Vein endothelial cell (primary cell): ENCODE measurements around the gene ERBB2. TPM values are rescaled to one million over a fixed set of nuclear protein-coding genes. Genes with fewer than 3 reads are reported as not detected.

Experiments used
- small RNA-seq: library from RNA; depleted of rRNA; stranded (forward); fragments of <200 nt; gene quantifications from one replicate; pipeline ENCODE3, GENCODE V24; 2012
- total RNA-seq: library from RNA; depleted of rRNA; stranded (reverse); fragments of >200 nt; gene quantifications from 2 replicates; pipeline ENCODE4 v1.2.3, GENCODE V29; 2012

ERBB2 gene
- total RNA-seq: 2.8 and 5.6 TPM in 2 replicates

DNA sequence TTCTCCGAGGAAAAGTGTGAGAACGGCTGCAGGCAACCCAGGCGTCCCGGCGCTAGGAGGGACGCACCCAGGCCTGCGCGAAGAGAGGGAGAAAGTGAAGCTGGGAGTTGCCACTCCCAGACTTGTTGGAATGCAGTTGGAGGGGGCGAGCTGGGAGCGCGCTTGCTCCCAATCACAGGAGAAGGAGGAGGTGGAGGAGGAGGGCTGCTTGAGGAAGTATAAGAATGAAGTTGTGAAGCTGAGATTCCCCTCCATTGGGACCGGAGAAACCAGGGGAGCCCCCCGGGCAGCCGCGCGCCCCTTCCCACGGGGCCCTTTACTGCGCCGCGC is at the start of gene ERBB2:
Gene ERBB2 (plus strand): TSS at position 247 of the 330 bp plus-strand sequence. CDS start 175 bp downstream, outside the sequence.

DNA sequence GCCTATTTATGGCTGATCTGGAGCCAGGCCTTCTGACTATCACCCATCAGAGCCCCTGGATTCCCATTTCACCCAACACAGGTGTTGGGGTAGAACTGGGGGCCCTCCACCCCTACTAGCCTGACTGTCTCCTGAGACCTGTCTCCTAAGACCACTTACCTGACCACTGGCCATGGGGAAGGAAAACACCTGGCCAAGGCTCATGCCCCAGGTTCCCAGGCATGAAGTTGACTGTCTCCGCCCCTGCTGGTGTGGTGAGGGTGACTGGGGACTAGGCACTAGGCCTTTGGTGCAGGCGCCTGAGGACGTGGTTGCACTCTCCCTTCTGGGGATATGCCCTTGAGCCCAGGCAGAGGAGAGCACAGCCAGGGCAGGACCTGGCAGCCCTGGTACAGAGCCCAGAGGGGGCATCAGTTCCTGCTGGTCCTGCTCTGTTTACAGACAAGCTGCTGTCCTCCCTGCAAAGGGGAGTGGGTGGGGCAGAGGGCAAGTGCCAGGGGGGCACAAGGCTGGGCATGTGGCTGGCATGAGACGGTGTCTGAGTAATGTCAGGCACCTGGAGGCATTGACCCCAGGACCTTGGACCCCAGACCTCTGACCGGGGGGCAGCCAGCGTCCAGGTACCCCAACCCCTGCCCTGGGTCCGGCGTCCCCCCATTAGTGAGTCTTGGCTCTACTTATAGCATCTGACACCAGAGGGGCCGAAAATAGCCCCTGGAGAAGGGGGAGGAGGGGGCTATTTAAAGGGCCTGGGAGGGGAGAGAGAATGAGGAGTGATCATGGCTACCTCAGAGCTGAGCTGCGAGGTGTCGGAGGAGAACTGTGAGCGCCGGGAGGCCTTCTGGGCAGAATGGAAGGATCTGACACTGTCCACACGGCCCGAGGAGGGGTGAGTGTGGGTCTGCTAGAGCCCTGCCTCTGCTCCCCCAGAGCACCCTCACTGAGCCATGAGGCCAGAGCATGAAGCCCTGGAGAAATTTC is 35.0 kb upstream of the ERBB2 start, which contains the start of gene TCAP:
Gene TCAP (plus strand): TSS at position 769 of the 981 bp plus-strand sequence. CDS start 11 bp downstream, at position 780.

DNA sequence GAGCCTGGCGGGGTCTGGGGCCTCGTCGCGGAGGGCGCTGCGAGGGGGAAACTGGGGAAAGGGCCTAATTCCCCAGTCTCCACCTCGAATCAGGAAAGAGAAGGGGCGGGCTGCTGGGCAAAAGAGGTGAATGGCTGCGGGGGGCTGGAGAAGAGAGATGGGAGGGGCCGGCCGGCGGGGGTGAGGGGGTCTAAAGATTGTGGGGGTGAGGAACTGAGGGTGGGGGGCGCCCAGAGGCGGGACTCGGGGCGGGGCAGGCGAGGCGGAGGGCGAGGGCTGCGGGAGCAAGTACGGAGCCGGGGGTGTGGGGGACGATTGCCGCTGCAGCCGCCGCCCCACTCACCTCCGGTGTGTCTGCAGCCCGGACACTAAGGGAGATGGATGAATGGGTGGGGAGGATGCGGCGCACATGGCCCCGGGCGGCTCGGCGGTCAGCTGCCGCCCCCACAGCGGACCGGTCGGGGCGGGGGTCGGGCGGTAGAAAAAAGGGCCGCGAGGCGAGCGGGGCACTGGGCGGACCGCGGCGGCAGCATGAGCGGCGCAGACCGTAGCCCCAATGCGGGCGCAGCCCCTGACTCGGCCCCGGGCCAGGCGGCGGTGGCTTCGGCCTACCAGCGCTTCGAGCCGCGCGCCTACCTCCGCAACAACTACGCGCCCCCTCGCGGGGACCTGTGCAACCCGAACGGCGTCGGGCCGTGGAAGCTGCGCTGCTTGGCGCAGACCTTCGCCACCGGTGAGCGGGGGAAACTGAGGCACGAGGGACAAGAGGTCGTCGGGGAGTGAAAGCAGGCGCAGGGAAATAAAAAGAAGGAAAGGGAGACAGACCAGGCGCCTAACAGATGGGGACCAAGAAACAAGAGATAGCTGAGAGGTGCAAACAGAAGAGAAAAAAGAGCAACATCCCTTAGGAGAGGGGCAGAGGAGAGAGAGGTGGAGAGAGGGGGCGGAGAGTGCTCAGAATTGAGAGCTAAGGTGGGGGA is 31.6 kb upstream of the ERBB2 start, which contains the start of gene PNMT:
Gene PNMT (plus strand): TSS at position 509 of the 980 bp plus-strand sequence. CDS start 23 bp downstream, at position 532.

DNA sequence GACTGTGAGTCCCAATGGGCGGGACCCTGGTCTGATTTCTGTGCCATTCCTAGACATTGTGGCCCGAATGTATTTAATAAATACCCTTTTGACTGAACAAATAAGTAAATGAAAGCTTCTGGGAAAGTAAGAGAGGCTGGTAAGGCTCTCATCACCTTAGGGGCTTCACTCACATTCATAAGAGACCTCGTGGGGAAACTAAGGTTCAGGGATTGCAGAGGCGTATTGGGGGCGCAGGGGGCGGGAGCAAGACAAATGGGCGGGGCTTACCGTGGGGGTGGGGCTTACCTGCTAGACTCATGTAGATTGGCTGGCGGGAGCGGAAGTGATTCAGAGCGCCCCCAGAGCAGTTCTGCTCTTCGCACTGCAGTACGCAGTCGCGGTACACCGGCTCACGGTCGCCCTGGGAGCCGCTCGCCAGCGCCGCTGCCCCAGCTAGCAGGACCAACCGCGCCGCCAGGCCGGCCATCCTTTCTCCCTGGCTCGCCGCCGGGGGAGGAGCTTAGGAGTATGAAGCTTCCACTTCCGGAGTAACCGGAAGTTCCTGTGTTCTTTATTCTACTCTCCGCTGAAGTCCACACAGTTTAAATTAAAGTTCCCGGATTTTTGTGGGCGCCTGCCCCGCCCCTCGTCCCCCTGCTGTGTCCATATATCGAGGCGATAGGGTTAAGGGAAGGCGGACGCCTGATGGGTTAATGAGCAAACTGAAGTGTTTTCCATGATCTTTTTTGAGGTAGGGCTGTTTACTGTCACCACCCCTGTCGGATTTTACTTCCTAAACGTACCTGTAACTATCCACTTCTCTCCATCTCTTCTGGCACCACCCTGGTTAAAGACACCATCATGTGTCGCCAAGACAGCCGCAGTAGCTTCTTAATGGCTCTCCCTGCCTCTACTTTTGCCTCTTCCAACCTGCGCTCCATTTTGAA is 12.1 kb upstream of the ERBB2 start, which contains the start of gene PGAP3:
Gene PGAP3 (minus strand): TSS at position 512 of the 929 bp plus-strand sequence. CDS start 43 bp downstream, at position 469.

DNA sequence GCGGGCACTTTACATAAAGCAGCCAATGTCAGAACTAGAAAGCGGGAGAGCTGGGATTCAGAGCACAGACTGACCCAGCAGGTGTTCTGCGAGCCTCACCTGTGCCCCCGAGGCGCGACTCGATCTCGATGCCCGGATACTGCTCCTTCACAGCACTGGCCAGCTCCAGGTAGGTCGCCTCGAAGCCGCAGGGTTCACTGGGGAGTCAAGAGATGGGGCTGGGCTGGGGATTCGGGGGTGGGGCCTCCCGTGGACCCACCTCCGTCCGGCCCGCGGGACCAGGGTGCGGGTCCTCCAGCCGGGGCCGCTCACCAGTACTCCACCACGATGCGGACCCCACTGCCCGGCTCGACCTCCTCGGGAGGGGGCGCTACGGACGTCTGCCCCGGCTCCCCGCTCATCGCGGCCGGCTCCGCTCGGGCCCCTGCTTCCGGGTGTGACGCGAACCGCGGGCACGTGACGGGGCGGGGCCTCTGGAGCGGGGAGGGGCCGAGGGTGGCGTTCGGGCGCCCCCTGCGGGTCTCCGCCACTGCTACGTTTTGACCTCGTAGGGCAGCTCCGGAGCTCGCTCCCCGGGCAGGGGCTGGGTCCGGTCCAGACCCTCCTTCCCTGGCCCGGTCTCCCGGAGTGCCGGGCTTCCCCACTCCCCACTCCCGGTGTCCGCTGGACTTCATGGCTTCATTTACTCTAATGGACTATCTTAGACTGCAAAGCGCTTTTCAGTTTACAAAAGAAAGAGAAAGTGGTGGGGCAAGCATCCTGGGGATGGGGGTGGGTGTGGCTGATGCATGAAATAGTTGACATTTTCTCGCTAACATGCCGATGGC is 30.4 kb downstream of the ERBB2 start, which contains the start of gene MIEN1:
Gene MIEN1 (minus strand): TSS at position 438 of the 827 bp plus-strand sequence. CDS start 37 bp downstream, at position 401.

DNA sequence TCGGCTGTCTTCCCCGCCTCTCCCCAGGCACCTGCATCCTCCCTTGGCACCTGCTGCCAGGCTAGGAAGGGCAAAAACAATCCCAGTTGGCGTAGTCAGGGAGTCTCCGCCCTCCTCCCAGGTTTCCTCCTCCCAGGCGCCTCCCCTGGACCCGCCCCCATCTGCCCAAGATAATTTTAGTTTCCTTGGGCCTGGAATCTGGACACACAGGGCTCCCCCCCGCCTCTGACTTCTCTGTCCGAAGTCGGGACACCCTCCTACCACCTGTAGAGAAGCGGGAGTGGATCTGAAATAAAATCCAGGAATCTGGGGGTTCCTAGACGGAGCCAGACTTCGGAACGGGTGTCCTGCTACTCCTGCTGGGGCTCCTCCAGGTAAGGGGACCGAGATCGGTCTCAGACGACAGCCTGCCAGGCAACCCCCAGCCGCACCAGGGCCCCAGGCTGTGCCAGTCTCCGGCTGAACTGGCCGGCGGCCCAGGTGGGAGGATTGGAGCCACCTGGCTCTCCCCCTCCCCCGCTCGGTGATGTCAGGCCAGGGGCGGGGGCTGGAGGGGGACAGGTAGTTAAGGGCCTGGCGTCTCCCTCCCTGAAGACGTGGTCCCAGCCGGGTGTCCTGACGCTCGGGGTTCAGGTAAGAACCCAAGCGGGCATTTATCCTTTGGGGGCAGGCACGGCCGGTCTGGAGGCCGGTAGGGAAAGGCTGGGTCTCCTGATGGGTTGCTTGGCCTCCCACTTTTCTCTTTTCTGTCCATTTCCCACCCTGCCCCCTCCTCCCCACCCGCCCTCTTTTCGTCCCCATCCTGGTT is 38.1 kb downstream of the ERBB2 start, which contains the start of gene GRB7:
Gene GRB7 (plus strand): TSS at position 179 of the 808 bp plus-strand sequence. CDS start 4,364 bp downstream, outside the sequence.

Small RNA genes within 50 kb of the gene (small RNA-seq; reads per million reads assigned to genes)
- not detected for gene MIR4728

Other genes starting within 250 kb of the ERBB2 start
- 32.3 and 37.6 TPM in 2 replicates for gene MED1, start 248.8 kb upstream of the ERBB2 start, total RNA-seq
- 49.3 and 51.2 TPM in 2 replicates for gene CDK12, start 238.6 kb upstream of the ERBB2 start, total RNA-seq
- not detected in 2 replicates for gene NEUROD2, start 92.1 kb upstream of the ERBB2 start, total RNA-seq
- not detected in 2 replicates for gene PPP1R1B, start 73.1 kb upstream of the ERBB2 start, total RNA-seq
- gene STARD3, start 62.9 kb upstream of the ERBB2 start, total RNA-seq: 31.7 and 45.7 TPM in 2 replicates
- gene TCAP, start 34.7 kb upstream of the ERBB2 start, total RNA-seq: 0.65 and 0.67 TPM in 2 replicates
- gene PNMT, start 31.6 kb upstream of the ERBB2 start, total RNA-seq: not detected in 2 replicates
- gene PGAP3, start 12.0 kb upstream of the ERBB2 start, total RNA-seq: 3.6 and 4.9 TPM in 2 replicates
- 19.9 and 20.3 TPM in 2 replicates for gene MIEN1, start 30.5 kb downstream of the ERBB2 start, total RNA-seq
- not detected in 2 replicates for gene GRB7, start 37.9 kb downstream of the ERBB2 start, total RNA-seq
- not detected in 2 replicates for gene IKZF3, start 164.2 kb downstream of the ERBB2 start, total RNA-seq
- gene ZPBP2, start 168.1 kb downstream of the ERBB2 start, total RNA-seq: not detected in 2 replicates
- 3.9 and 4.9 TPM in 2 replicates for gene GSDMB, start 218.6 kb downstream of the ERBB2 start, total RNA-seq
- gene ORMDL3, start 227.5 kb downstream of the ERBB2 start, total RNA-seq: 20.9 and 34.9 TPM in 2 replicates
- not detected in 2 replicates for gene LRRC3C, start 227.7 kb downstream of the ERBB2 start, total RNA-seq